Suppressor macrophage (primary cell): ENCODE measurements around the gene KCNK3.

Source experiments
- DNase-seq, 4 experiments: peaks; one replicate each; pipeline ENCODE4 v3.0.0-alpha.2; 2020 to 2022

Gene KCNK3

DNA sequence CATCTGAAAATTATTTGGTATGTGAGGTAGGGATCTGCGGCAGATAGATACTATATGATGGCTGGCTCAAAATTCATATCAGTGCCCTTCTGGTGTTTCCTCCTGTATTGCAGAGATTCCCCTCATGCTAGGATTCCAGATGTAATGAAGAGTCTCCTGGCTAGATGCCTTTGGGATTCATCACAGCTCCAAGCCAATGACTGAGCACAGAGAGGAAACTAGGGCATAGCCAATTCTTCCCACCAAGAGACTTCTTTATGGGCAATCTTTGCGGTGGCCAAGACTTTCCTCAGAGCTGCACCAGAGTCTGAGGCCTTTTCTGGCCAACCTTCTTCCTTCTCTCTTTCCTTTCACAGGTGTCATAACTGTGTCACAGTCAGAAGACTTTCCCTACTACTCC lies 25.9 kb upstream of the KCNK3 start:
- DNase-seq = no peak

GRCh38 chr2:26668041-26668440 lies 24.5 kb upstream of the KCNK3 start:
- DNase-seq = no peak

DNA sequence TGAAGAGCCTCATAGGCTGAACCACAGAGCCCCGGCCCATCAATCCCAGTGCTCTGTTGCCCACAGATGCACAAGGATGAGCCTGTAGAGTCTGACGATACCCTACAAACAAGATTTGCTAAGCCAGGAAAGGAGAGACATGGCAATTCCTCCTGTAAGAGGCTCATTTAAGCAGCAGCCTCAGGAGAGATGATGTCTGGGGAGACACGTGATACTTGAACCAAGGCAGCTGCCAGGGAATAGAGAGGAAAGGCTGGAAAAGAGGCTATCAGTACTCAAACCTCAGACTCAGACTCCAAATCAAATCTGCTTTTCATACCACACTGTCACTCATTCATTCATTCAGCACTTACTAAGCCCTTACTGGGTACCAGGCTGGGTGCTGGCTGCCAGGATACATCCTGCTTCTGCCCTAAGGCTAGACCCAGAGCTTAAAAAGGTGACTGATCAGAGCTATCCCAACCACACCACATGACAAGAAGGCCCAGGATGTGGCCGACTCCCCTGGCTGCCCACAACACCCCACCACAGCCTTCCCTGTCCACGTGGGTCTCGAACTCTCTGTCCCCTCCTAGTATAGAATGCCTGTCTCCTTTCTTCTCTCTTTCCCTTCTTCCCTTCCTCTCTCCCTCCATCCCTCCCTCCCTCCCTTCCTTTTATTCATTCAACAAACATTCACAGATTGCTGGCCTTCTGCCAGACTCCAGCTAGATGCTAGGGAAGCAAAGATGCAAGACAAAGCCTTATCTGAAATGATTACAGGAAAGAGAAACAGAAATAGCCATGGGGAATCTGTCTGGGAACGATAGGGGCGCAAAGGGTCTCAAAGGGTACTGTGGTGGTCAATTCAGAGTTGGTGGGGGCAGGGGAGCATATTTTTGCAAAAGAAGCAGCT lies 23.4 kb upstream of the KCNK3 start:
- DNase-seq = no peak

- no peak for DNase-seq
Observed at GRCh38 chr2:26670171-26670570, 22.4 kb upstream of the KCNK3 start.

- no peak for DNase-seq
Observed at GRCh38 chr2:26670931-26671460, 21.5 kb upstream of the KCNK3 start.

- no peak for DNase-seq
Observed at GRCh38 chr2:26671691-26672090, 20.8 kb upstream of the KCNK3 start.

DNA sequence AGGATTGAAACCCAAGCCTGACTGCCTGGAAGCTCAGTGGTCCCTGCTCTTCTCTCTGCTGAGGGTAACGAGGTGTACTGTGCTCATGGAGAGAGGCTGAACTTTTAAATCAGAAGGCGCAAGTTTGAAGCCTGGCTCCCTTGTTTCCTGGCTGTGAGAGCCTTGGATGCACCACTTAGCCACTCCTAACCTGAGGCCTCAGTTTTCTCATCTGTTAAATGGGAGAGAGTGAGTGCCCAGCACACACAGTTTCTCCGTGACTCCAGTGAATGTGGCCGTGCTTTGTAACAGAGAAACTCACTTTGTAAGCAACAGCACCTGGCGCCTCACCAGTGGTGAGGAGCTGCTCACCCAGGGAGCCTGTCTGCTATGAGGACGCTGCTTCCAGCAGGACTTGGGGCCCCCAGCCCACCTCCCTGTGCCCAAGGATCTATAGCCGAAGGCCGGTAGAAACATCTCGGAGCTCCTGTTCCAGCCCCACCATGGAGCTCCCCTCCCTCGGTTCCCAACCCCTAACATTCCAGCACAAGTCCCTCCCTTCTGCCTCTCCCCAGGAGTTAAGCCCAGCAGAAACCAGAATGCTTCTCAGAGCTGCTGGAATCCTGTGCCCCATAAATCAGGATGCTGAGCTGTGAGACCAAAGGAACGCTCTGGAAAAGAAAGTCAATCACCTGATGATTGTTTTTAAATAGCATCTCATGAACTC lies 20.3 kb upstream of the KCNK3 start:
- DNase-seq = no peak

- DNase-seq = no peak
Observed at GRCh38 chr2:26672818-26673393, 19.6 kb upstream of the KCNK3 start.

GRCh38 chr2:26674002-26674751 lies 18.3 kb upstream of the KCNK3 start:
- no peak for DNase-seq

- no peak for DNase-seq
Observed at GRCh38 chr2:26674771-26675170, 17.8 kb upstream of the KCNK3 start.

- no peak for DNase-seq
Observed at GRCh38 chr2:26675651-26676255, 16.8 kb upstream of the KCNK3 start.

DNA sequence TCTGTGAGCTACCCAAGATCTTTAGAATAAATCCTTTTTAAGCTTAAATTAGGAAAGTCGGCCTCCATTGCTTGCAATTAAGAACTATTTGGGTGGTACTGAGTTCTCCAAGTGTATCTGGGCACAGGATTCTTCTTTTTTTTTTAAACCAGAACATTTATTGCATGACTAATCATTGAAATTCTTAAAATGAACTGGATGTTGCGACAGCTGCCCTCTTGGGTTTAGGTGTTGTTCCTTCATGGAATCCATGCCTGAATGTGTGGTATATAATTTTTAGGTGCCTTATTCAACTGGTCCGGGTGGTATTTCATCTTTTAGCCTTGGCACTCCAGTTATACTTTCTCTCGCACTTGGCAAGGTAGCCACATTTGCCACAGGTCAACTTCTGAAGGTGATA lies 14.5 kb upstream of the KCNK3 start:
- DNase-seq = no peak

- DNase-seq = peak; percentile 66 to 86 (median 80)
Observed at GRCh38 chr2:26679867-26680266, 12.7 kb upstream of the KCNK3 start.

GRCh38 chr2:26681656-26682055 lies 10.9 kb upstream of the KCNK3 start:
- no peak for DNase-seq

- no peak for DNase-seq
Observed at GRCh38 chr2:26682155-26682554, 10.4 kb upstream of the KCNK3 start.

DNA sequence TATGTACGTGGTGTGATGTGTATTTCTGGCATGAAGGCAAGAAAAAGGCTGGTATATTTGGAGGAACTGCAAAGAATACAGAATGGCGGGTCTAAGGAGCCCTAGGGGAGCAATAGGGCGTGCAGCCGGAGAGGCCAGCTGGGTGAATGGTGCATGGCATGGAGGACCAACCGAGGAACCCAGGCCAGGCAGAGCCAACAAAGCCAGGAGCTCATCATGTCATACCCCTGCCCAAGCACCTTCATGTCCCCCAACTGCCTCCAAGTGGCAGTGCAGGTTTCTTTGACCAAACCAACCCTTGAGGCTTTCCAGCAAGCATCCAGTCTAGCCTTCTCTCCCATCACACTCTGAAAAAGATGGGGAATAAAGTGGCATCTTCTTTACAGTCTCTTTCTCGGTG lies 8.9 kb upstream of the KCNK3 start:
- no peak for DNase-seq

- no peak for DNase-seq
Observed at GRCh38 chr2:26685341-26685740, 7.2 kb upstream of the KCNK3 start.

GRCh38 chr2:26685989-26686839 lies 6.3 kb upstream of the KCNK3 start:
- no peak for DNase-seq

- DNase-seq = no peak
Observed at GRCh38 chr2:26687328-26687727, 5.2 kb upstream of the KCNK3 start.

DNA sequence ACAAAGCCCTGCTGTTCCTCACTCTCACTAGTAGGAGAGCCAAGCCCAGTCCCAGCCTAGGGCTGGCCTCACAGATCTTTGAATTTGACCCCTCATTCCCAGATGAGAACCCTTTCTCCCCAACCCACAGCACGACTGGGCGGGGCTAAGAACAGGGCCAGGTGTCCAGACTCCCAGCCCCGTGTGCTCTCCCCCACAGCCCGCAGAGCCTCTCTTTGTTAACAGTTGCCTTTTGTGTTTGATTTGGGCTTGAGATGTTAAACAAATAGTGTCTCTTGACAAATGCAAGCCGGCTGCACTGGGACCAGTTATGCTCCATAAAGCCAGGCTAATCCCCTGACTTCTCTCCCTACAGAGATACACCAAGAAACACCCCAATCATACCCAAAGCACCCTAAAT lies 4.7 kb upstream of the KCNK3 start:
- no peak for DNase-seq

GRCh38 chr2:26691161-26691560 lies 1.4 kb upstream of the KCNK3 start:
- no peak for DNase-seq
